SK-N-SH (cell line): Measurements from ENCODE around the gene FOXN4.

Source experiments
- EP300 ChIP-seq, 2 experiments: IDR thresholded peaks; 2 replicates each; pipeline versions ENCODE4 v1.4.0 to v1.6.1; 2012; ENCODE audit warnings: borderline replicate concordance in 1 of 2, low read depth in 1 of 2, low read length in 1 of 2
- FOSL2 ChIP-seq: IDR thresholded peaks from 2 replicates; pipeline ENCODE4 v1.4.0; 2012; ENCODE audit warnings: low read depth, mild to moderate bottlenecking, moderate library complexity, borderline replicate concordance
- JUND ChIP-seq: IDR thresholded peaks from 2 replicates; pipeline ENCODE4 v1.4.0; 2012
- POLR2AphosphoS5 ChIP-seq: IDR thresholded peaks from 2 replicates; pipeline ENCODE4 v1.6.1; 2012; ENCODE audit warnings: low read depth, low read length
- TF ChIP-seq, protein P1 (sequence below): fragments of 200-600 bp; sonication (generic); IDR thresholded peaks from 2 replicates; pipeline ENCODE4 v1.6.1; 2017; ENCODE audit warnings: antibody characterized with exemption, mild to moderate bottlenecking, moderate library complexity

- TF ChIP-seq, protein P1, sequence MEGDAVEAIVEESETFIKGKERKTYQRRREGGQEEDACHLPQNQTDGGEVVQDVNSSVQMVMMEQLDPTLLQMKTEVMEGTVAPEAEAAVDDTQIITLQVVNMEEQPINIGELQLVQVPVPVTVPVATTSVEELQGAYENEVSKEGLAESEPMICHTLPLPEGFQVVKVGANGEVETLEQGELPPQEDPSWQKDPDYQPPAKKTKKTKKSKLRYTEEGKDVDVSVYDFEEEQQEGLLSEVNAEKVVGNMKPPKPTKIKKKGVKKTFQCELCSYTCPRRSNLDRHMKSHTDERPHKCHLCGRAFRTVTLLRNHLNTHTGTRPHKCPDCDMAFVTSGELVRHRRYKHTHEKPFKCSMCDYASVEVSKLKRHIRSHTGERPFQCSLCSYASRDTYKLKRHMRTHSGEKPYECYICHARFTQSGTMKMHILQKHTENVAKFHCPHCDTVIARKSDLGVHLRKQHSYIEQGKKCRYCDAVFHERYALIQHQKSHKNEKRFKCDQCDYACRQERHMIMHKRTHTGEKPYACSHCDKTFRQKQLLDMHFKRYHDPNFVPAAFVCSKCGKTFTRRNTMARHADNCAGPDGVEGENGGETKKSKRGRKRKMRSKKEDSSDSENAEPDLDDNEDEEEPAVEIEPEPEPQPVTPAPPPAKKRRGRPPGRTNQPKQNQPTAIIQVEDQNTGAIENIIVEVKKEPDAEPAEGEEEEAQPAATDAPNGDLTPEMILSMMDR, result no peak
- TF ChIP-seq POLR2AphosphoS5, result no peak
- no peak for TF ChIP-seq JUND
- no peak for TF ChIP-seq EP300 (IDR thresholded peaks at IDR 0.05; ENCODE audit: borderline replicate concordance in 1 of 2, low read depth in 1 of 2, low read length in 1 of 2)
- no peak for TF ChIP-seq FOSL2
Measured at GRCh38 chr12:109336593-109336992, 27.5 kb upstream of the FOXN4 start.
